GM18499 (cell line): ENCODE data around the gene DLG2.
"Not testable (repeated sequence)": the region's sequence is repeated elsewhere in the genome, so short reads cannot be mapped to it uniquely, and the experiment has no call there.

Experiments
- ATAC-seq: cut with Tn5 transposase; IDR thresholded peaks from one replicate; pipeline ENCODE4 v1.9.1; 2021; ENCODE audit warnings: moderate number of reproducible peaks; ENCODE audit not compliant: insufficient read depth, unreplicated experiment

DLG2 gene

DNA sequence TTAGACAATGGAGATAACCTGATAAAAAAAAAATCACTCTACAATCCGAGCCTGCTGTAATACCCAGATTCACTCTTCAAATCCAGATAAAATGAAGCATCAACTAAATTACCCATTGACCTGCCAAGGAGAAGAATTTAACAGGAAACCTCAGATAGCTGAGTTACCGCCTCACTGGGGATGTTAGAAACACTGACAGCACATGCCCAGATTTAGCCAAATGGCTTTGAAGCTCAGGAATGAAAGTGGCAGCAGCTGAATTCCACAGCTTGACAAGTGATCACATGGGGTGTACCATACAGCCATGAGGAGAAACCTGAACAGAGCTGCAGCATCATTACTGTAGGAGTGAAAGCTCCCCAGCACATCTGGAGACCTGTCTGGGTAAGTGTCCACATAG, 807.6 kb downstream of the DLG2 start:
- no peak for ATAC-seq

DNA sequence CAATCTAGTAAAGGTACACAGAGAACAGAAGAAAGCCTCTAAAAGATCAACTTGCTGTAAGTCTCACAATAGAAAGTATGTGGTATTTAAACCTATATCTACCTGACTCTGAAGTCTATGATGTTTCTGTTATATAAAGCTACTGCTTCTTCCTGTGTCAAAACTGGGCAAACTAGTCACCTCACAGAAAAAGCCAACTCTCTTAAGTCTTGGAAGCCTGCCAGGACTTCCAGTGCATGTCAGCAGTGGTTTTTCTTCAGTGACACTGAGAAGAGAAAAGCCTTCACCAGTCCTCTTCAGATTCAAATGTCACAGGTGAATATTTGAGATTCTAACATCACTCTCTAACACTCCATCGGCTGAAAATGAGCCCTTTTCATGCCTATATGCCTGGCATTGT, 808.0 kb downstream of the DLG2 start:
- ATAC-seq, result no peak

DNA sequence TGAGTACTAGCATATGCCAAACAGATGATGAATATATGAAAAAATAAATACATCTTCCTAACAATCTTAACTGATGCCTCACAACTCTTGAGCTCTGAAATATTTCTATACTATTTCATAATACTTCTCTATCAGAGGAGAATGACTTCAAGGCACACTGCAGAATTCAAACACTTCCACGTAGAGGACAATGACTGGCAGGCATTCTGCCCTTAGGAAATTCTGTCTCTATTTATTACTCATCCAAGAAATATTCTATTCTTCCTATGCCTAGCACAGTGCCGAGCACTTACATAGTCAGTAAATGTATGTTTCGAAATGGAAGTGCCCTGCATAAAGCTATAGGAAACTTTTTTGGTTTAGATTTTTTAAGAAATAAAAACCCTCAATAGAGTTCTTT, 809.1 kb downstream of the DLG2 start:
- no peak for ATAC-seq

DNA sequence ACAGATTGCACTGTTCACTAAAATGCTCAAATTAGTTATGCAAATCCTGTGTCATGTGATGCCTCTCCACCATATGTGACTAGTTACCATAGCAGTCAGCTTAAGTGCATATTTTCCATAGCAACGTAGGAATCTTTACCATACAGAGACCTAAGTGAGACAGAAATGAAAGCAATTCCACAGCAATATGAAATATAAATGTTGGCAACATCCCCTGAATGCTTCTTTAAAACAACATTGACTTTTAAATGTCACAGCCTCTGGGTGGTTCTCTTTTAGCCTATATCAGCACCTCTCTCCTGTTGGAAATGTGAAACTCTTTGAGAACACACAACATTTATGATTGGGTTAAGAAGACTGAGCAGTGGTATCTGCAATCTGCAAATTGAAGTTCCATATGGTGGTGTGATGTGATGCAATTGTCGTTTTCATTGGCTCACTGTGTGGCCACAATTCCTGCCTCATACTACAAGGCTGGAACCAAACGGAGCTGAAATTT, 814.6 kb downstream of the DLG2 start:
- ATAC-seq, result no peak

DNA sequence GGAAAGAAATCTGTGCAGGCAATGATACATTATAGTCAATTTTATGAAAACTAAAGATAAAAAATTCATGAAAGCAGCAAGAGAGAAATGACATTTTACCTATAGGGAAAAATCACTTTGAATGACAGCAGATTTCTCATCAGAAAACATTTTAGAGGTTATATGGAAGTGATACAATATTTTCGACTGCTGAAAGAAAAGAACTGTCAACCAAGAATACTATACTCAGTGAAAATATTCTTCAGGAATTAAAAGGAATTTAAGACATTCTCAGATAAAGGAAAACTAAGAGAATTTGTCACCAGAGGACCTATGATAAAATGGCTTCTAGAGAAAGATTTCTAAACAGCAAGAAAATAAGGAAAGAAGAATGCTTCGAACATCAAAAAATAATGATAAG, 820.8 kb downstream of the DLG2 start:
- no peak for ATAC-seq

DNA sequence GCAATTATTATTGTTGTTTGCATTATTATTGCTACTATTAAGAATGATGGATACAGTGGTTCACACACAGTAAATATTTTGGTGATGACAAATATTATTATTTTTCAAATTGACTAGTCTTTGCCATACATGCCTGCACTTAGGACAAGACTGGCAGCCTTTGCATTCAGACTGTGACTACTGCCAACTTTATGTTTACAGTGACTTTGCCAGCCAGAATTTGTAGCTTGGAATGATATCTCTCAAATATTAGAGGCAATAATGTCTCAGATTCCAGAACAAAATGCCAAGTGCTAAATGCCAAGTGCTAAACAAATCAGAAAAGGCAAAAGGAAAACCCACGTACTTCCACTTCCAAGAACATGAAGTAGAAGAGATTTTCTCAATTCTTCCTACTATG, 823.1 kb downstream of the DLG2 start:
- no peak for ATAC-seq

DNA sequence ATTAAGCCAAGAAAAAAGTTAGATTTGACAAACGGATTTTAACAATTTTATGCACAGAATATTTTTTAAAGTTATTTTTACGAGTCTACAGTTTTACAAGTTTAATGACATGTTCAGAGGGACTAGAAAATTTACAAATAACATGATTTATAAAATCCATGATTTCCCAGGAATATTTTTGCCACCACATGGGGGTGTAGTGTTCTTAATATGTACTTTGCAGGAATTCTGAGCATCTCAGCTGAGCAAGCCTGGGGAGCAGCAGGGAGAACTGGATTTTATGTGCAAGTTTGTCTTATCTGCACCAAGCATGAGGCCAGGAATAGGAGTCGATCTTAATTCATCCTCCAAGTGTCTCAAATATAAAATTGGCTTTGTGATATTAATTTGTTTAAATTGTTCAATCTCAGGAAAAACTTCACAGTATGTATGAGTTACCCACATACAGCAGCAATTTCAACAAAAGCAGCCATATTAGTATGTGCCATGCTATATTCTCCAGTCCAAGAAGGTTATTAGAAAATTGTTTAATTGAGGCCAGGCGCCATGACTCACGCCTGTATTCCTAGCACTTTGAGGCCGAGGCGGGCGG, 826.3 kb downstream of the DLG2 start:
- no peak for ATAC-seq

DNA sequence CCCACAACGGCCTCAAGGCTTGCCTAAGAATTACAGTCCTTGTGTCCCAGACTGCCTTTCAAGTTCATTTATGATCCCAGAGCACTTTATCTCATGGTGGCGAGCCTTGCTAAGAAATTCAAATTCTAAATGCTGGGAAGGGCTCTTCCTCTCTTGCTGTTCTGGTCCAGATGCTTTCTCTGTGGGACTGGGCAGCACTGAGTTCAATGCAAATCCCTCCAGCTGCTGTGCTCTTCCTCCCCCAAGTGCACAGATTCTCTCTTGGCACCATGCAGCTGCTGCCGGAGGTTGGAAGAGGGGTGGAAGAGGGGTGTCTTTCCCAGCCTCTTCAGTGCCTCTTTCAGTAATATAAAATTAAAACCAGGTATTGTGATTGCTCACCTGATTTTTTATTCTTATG, 828.0 kb downstream of the DLG2 start:
- ATAC-seq, result no peak

DNA sequence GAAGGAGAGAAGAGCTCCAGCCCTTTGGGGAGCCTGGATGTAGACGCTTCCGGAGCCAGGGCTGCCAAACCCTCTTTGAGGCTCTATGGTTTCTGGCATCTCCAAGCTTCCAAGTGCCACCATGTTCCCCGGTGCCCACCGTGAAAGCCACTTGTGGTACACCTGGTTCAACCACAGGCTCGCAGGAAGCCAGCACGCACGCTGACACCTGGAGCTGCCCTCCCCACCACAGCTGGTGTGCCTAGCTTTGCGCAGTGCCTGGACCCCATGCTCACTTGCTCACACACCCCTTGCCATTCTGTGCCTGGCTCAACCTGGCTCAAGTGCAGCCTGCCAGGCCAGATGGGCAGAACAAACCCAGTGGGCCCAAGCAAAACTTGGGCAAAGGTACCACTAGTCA, 831.4 kb downstream of the DLG2 start:
- ATAC-seq, result no peak

DNA sequence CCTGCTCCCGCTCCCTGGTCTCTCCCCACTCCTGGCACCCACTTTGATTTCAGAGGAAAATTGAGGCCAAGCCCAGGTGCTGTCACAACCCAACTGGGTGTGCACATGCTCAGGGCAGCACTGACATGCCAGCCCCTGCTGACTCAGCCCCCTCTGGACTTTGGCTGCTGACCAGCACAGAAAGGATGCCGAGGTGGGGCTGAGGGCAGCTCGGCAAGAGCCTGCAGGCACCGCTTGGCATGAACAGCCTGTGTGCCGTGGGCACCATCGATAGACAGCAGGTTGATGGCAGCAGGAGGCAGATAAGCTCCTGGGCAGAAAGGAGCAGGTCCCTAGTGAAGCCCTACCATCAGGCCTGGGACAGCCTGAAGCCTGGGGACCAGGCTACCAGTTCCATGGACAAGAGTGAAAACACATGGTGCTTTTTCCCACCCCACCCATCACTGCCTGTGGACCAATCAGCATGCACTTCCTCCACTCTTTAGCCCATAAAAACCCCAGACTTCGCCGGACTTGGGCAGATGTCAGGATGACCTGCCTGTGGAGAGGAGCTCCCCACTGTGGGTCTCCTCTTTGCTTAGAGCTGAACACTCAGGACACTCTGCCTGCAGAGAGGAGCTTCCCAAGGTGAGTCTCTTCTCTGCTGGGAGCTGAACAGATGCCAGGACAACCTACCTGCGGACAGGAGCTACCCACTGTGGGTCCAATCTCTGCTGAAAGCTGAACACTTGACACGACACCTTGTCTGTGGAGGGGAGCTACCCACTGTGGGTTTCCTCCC, 832.3 kb downstream of the DLG2 start:
- ATAC-seq, result no peak

DNA sequence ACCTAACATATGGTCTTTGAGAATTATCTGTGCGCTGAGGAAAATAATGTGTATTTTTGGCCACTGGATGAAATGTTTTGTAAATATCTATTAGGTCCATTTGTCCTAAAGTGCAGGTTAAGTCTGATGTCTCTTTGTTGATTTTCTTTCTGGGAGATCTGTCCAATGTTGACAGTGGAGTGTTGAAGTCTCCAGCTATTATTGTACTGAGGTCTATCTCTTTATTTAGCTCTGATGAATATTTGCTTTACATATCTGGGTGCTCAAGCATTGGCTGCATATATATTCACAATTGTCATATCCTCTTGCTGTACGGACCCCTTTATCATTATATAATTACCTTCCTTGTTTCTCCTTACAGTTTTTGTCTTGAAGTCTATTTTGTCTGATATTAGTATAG, 833.8 kb downstream of the DLG2 start:
- no peak for ATAC-seq

DNA sequence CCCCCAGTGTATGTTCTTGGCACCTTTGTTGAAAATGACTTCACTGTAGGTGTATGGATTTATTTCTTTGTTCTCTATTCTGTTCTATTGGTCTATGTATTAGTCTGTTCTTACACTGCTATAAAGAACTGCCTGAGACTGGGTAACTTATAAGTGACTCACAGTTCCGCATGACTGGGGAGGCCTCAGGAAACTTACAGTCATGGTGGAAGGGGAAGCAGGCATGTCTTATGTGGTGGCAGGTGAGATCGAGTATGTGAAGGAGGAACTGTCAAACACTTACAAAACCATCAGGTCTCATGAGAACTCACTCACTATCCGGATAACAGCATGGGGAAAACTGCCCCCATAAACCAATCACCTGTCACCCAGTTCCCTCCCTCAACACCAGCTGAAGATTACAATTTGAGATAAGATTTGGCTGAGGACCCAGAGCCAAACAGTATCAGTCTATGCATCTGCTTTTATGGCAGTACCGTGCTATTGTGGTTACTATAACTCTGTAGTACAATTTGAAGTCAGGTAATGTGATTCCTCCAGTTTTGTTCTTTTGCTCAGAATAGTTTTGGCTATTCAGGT, 836.2 kb downstream of the DLG2 start:
- ATAC-seq, result no peak

DNA sequence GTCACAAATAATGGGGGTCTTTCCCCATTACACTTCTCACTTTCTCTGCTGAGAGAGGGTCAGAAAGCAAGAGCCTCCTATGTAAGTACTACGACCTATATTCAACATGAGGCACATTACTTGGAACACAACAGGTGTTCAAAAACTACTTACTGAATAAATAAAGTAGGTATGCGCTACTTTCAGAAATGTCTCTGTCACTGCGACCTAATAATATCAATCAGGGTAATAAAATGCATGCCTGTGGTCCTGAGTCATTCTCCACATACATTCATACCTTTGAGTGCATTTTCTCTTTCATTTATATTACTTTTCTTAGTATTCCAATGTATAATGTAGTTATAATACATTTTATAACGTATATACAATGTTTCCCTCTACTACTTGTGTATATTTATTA, 838.9 kb downstream of the DLG2 start:
- no peak for ATAC-seq

DNA sequence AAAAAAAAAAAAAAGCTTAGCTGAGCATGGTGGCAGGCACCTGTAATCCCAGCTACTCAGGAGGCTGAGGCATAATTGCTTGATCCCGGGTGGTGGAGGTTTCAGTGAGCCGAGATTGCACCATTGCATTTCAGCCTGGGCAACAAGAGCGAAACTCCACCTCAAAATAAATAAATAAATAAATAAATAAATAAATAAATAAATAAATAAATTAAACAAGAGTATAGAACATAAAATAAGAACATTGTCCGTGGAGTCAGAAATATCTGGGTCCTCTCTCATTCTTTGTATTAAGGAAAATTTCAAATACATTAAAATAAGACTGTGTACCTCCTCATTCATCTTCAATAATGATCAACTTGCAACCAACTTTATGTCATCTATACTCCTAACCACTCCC, 843.0 kb downstream of the DLG2 start:
- ATAC-seq, result not testable (repeated sequence)

DNA sequence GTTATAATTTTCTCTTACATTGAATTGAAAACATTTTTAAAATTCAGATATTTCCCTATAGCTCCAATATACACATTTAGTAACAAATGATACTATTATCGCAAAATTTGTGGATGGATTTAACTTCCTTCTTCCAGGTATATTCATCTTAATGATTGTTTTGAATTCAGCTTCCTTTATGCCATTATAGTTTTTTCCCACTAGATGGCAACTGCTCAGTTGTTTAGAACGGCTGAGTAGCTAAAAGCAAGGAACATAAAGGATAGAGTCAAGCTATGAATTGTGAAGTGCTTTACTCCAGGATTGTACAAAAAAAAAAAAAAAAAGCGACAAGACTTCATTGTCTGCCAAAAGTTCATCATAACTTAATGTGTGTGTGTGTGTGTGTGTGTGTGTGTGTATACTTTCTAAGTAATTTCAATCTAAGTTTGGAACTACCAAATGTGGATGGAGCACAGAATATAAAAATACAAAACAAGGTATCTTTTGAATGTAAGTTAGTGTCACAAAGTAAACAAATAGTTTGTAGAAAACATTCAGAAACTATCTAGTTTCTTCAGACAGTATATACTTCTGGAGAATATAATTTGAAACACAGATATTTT, 846.4 kb downstream of the DLG2 start:
- no peak for ATAC-seq

DNA sequence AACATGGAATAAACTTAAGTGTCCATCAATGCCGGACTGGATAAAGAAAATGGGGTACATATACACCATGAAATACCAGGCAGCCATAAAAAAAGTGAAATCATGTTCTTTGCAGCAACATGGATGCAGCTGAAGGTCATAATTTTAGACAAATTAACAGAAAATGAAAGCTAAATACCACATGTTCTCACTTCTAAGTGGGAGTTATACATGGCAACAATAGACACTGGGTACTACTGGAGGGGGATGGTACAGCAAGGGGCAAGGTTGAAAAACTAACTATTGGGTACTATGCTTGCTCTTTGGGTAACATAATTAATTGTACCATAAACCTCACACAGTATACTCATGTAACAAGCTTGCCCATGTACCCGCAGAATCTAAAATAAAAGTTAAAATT, 851.6 kb downstream of the DLG2 start:
- no peak for ATAC-seq

DNA sequence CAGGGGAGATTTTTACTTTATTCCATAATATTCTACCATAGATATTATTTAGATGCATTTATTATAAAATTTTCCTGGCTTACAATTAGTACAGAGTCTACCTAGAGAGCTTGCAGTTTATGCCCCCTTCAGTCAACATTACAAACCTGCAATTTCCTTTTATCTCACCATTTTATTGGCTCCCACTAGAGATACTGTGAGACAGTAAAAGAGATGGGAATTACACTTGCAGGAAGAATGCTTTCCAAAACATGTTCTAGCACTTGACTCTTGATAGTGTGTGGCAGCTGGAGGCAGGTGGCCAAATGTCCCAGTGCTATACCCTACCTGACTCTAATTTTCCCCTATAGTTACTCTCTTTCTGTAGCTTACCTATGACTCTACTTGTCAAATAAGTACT, 863.2 kb downstream of the DLG2 start:
- no peak for ATAC-seq

DNA sequence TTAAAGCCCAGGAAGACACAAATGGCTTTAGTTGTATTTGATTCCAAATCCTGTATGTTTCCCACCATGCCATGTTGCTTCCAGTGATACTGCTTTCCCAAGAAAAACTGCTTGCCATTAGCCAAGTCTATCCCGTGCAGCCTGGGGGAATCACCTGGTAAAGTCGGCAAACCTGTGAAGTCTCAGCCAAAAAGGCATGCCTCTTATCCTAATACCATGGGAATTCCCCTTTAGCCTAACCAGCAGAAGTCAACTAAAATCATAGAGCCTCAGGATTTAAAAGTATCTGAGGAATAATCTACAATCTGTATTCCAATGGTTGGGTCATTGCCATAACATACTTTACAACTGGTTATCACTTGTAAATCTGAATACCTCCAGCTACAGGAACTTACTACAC, 869.4 kb downstream of the DLG2 start:
- ATAC-seq, result no peak

DNA sequence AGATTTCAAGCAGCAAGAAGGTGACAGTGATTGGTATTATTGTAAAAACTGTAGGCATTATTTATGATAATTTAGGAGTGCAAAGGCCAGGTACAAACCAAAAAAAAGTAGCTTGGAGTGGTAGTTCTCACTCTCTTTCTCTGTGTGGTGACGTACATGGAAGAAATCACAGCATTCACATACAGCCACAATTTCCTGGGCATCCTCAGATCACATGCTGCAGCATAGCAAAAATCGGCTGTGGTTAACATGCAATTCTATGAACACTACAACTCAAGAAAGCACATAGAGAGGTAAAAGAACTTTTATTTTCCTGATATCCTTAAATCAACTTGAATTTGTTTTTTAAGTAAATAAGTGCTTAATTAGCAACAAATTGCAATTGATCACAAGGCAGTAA, 875.8 kb downstream of the DLG2 start:
- no peak for ATAC-seq

DNA sequence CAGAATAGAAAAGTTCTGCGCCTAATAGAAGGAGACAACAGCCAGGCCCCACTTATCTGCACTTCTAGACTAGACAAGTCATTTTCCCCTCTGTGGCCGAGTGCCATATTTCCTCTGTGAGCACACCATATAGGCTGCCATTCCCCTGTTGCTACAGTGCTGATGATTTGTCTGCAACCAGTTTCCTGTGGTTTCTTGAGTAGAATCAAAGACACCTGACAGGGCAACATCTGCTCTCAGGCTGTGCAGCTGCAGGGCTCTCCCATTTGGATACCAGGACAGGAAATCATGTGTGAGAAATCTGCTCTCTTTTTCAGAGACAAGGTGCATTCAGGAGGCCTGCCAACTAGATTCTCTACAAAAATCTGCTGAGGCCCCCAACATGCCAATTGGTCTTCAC, 879.3 kb downstream of the DLG2 start:
- ATAC-seq, result no peak

DNA sequence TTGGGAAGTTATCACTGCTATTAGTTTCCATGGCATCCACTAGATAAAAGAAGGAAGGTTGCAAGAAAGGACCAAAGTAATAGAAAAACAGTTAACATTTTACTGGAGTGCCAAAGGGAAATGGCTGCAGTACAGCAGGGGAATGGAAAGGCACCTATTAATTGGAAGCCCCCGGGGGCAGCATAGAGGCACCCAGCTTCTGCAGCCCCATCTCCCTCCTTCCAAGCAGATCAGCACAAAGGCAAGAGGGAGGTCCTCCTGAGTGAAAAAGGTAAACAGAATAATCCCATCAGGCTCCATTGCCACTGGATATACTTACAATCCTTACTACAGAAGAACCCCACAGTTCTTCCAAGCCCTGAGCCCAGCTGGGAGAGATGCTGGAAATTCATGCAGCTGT, 887.1 kb downstream of the DLG2 start:
- ATAC-seq, result no peak
